Mammary epithelial cell (primary cell): ENCODE measurements around the gene PKD2L1.

ENCODE experiments used
- EZH2 ChIP-seq: IDR thresholded peaks from 2 replicates; pipeline ENCODE4 v1.6.1; 2012; ENCODE audit warnings: low read length, inconsistent platforms, borderline replicate concordance
- TF ChIP-seq, protein P1 (sequence below), 2 donors: IDR thresholded peaks in 1 of 2; conservative IDR thresholded peaks in 1 of 2; 2 replicates each; pipeline ENCODE4 v1.5.1; 2011 to 2012; ENCODE audit warnings: inconsistent platforms in 2 of 2, low read length in 2 of 2, mild to moderate bottlenecking in 2 of 2, control low read depth in 1 of 2, low read depth in 1 of 2; ENCODE audit not compliant: insufficient read depth in 1 of 2; ENCODE audit errors: extremely low read depth in 1 of 2

DNA sequence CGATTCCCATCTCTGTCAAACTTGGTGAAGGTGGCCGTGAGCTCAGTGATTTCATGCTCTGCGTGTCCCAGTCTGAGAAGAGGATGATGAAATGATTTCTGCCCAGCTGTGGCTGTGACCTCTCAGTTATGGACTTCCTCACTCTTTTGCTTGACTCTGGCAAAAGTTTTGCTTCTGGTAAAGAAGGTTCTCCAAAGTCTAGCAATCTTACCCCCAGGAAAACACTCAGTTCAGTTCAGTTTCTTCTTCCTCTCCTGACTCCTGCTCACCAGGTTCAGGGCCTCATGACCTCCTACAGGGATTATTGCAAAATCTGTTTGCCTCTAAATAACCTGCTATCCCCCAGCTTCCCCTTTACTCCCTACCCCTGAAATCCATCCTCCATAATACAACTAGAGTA lies 38.7 kb downstream of the PKD2L1 start:
- TF ChIP-seq, protein P1, sequence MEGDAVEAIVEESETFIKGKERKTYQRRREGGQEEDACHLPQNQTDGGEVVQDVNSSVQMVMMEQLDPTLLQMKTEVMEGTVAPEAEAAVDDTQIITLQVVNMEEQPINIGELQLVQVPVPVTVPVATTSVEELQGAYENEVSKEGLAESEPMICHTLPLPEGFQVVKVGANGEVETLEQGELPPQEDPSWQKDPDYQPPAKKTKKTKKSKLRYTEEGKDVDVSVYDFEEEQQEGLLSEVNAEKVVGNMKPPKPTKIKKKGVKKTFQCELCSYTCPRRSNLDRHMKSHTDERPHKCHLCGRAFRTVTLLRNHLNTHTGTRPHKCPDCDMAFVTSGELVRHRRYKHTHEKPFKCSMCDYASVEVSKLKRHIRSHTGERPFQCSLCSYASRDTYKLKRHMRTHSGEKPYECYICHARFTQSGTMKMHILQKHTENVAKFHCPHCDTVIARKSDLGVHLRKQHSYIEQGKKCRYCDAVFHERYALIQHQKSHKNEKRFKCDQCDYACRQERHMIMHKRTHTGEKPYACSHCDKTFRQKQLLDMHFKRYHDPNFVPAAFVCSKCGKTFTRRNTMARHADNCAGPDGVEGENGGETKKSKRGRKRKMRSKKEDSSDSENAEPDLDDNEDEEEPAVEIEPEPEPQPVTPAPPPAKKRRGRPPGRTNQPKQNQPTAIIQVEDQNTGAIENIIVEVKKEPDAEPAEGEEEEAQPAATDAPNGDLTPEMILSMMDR (conservative IDR thresholded peaks at IDR 0.05 in 1 of 2, IDR thresholded peaks at IDR 0.05 in 1 of 2; ENCODE audit: extremely low read depth in 1 of 2, insufficient read depth in 1 of 2, low read depth in 1 of 2, low read length in 2 of 2), result no peak
- no peak for TF ChIP-seq EZH2
